Gastrocnemius medialis (tissue), 4 donors: ENCODE measurements around the gene DCUN1D1. TPM values are rescaled to one million over a fixed set of nuclear protein-coding genes. Genes with fewer than 3 reads are reported as not detected.
A peak's percentile ranks its signal among the peaks of the same experiment; 100 is the strongest.

Experiments used
- ATAC-seq, 2 donors: fragments of 150-250 bp; one replicate each; pipeline ENCODE4 v1.9.1; 2016
- DNase-seq, 2 donors: peaks; one replicate each; pipeline ENCODE4 v3.0.0-alpha.2; 2019
- H3K27ac ChIP-seq, 4 donors: fragments of 200-600 bp; sonication (generic); 1 replicate in 1 of 4; 2 replicates in 3 of 4; pipeline ENCODE4 v1.5.1; 2016 to 2018; ENCODE audit warnings: mild to moderate bottlenecking in 2 of 4, moderate library complexity in 1 of 4
- H3K27me3 ChIP-seq, 3 donors: fragments of 200-600 bp; sonication (generic) in 2 of 3; 1 replicate in 1 of 3; 2 replicates in 2 of 3; pipeline versions ENCODE4 v1.5.1 to v1.6.0; 2016 to 2019; ENCODE audit warnings: mild to moderate bottlenecking in 1 of 3, moderate library complexity in 1 of 3
- H3K36me3 ChIP-seq, 2 donors: fragments of 200-600 bp; sonication (generic) in 1 of 2; one replicate each; pipeline ENCODE4 v1.5.1; 2017 to 2018
- H3K4me1 ChIP-seq, 2 donors: fragments of 200-600 bp; sonication (generic) in 1 of 2; one replicate each; pipeline ENCODE4 v1.5.1; 2016 to 2017; ENCODE audit warnings: mild to moderate bottlenecking in 2 of 2
- H3K4me3 ChIP-seq, 4 donors: fragments of 200-600 bp; sonication (generic) in 3 of 4; 1 replicate in 1 of 4; 2 replicates in 3 of 4; pipeline ENCODE4 v1.5.1; 2016 to 2019; ENCODE audit warnings: mild to moderate bottlenecking in 2 of 4
- H3K9me3 ChIP-seq, 3 donors: fragments of 200-600 bp; sonication (generic) in 2 of 3; 1 replicate in 1 of 3; 2 replicates in 2 of 3; pipeline ENCODE4 v1.5.1; 2016 to 2019
- POLR2A ChIP-seq, 2 donors: fragments of 450-650 bp; IDR thresholded peaks; one replicate each; pipeline ENCODE4 v1.6.1; 2017; ENCODE audit warnings: antibody characterized with exemption in 2 of 2, mild to moderate bottlenecking in 2 of 2, moderate library complexity in 2 of 2
- in situ Hi-C, 4 donors: fragments of 200-750 bp; cut with MboI; loops; one replicate each; pipeline versions ENCODE4 v1.15.0 to v1.8.0; 2017; ENCODE audit warnings: low sequenced_read_pairs in 4 of 4
- intact Hi-C: fragments of 100-400 bp; cut with DNase I; formaldehyde crosslinking; loops from one replicate; pipeline ENCODE4 v1.15.1; 2023; ENCODE audit warnings: low total_unique reads
- total RNA-seq, 4 donors: library from RNA; depleted of rRNA; stranded (reverse); fragments of >200 nt; gene quantifications; one replicate each; pipeline versions ENCODE4 v1.1.0 to v1.2.3, GENCODE V29; 2016
- TF ChIP-seq, protein P1 (sequence below), 5 experiments: fragments of 450-650 bp in 3 of 5; fragments of 200-600 bp in 2 of 5; sonication (generic) in 2 of 5; IDR thresholded peaks in 4 of 5; conservative IDR thresholded peaks in 1 of 5; 1 replicate in 4 of 5; 2 replicates in 1 of 5; pipeline ENCODE4 v1.5.1; 2016 to 2019; ENCODE audit warnings: antibody characterized with exemption in 5 of 5, mild to moderate bottlenecking in 3 of 5, moderate library complexity in 3 of 5

The DCUN1D1 gene
- total RNA-seq, 4 donors from 2014 or later, result 42.2 to 116 (median 54.4) TPM

DNA sequence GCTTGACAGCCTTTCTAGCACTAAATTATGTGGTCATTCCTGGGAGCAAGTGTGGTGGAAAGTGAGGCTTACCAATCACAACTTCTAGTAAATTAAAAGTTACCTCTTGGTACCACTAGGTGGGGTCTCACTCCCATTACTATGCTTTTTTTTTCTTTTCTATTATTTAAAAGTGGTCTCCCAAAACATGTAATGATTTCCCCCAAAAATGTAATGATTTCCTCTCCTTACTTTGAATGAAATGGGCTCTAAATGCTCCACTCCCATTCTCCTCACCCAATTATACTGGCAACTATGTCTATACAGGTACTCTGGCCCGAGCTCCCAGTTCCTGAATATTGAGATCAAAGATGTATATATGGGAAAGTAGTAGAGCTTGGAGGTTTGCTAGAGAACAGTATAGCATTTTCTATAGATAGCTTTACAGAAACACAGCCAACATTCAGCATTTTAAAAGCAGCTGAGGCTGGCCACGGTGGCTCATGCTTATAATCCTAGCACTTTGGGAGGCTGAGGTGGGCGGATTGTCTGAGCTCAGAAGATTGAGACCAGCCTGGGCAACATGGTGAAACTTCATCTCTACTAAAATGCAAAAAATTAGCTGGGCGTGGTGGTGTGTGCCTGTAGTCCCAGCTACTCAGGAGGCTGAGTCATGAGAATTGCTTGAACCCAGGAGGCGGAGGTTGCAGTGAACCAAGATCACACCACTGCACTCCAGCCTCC is 70.9 kb downstream of the DCUN1D1 start:
- H3K4me3 ChIP-seq, result no peak overlapping the region

DNA sequence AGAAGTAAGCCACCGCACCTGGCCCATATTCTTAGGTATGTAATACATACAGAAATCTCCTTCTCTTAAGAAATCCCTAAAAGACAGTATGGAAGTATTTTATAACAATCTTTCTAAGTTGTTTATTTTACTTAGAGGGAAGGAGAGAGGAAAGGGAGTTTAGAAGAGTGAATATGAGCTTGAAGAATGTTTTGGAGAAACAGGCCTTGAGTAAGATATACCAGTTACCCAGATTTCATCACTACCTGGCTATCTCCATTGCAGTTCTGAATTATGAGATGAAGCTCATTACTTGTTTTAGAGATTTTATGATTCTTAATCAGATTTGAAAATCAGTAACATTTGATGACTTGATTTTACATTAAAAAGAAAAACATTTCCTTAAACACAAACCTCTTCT is 71.9 kb downstream of the DCUN1D1 start:
- no peaks in the 10 kb centered on the region for H3K27me3 ChIP-seq
- ATAC-seq (no peak), DNase-seq (no peak)
- TF ChIP-seq, protein P1, sequence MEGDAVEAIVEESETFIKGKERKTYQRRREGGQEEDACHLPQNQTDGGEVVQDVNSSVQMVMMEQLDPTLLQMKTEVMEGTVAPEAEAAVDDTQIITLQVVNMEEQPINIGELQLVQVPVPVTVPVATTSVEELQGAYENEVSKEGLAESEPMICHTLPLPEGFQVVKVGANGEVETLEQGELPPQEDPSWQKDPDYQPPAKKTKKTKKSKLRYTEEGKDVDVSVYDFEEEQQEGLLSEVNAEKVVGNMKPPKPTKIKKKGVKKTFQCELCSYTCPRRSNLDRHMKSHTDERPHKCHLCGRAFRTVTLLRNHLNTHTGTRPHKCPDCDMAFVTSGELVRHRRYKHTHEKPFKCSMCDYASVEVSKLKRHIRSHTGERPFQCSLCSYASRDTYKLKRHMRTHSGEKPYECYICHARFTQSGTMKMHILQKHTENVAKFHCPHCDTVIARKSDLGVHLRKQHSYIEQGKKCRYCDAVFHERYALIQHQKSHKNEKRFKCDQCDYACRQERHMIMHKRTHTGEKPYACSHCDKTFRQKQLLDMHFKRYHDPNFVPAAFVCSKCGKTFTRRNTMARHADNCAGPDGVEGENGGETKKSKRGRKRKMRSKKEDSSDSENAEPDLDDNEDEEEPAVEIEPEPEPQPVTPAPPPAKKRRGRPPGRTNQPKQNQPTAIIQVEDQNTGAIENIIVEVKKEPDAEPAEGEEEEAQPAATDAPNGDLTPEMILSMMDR (IDR thresholded peaks at IDR 0.05 in 4 of 5, conservative IDR thresholded peaks at IDR 0.05 in 1 of 5), result no peak
- TF ChIP-seq POLR2A (IDR thresholded peaks at IDR 0.05), result no peak
- peaks cover 0 to 7% of the 10 kb centered on the region in 2 donors for H3K4me1 ChIP-seq
- no peak overlapping the region for H3K4me3 ChIP-seq
- in situ Hi-C loops (no loop called here), intact Hi-C loops (no loop called here)
- no peak overlapping the region for H3K27ac ChIP-seq
- peaks cover 0 to 34% of the 10 kb centered on the region in 2 donors for H3K36me3 ChIP-seq
- H3K9me3 ChIP-seq, result no peaks in the 10 kb centered on the region

More for the DNA sequence above, 70.9 kb downstream of the DCUN1D1 start:
- no peak for DNase-seq
- in situ Hi-C loops (no loop called here), intact Hi-C loops (no loop called here)
- H3K4me1 ChIP-seq, result peaks cover 3 to 13% of the 10 kb centered on the region in 2 donors
- ATAC-seq, result peak in 1 of 2 donors; percentile 18
- H3K27ac ChIP-seq, result no peak overlapping the region
- peaks cover 0 to 25% of the 10 kb centered on the region in 2 donors for H3K36me3 ChIP-seq
- no peaks in the 10 kb centered on the region for H3K9me3 ChIP-seq
- TF ChIP-seq POLR2A (IDR thresholded peaks at IDR 0.05), result no peak
- TF ChIP-seq, protein P1 (IDR thresholded peaks at IDR 0.05 in 4 of 5, conservative IDR thresholded peaks at IDR 0.05 in 1 of 5), result peak; percentile 13 to 58 (median 40)
- H3K27me3 ChIP-seq, result no peaks in the 10 kb centered on the region

DNA sequence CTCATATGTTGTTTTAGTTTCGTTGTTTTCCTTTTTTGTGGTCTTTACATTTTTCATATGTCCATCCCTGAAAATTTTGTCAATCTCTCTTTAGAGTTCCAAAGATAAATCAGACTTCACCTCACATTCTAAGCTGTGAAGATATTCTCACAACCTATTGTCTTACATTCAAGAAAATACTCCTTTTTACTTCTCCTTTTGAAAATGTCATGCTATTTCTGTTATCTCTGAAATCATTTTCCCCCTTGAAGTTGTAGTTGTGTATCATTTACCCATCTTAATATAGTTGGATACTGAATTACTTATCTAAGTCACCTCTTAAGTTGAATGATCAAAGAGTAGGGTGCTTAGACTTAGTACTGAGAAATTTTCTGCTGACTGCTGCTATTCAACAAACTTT is 74.3 kb downstream of the DCUN1D1 start:
- Histone ChIP-seq H3K36me3 (peaks cover 0 to 47% of the 10 kb centered on the region in 2 donors), H3K4me3 (no peak overlapping the region), H3K27me3 (no peaks in the 10 kb centered on the region), H3K9me3 (no peaks in the 10 kb centered on the region), H3K27ac (no peak overlapping the region), H3K4me1 (no peaks in the 10 kb centered on the region)
- no peak for TF ChIP-seq POLR2A (IDR thresholded peaks at IDR 0.05)
- TF ChIP-seq, protein P1 (IDR thresholded peaks at IDR 0.05 in 4 of 5, conservative IDR thresholded peaks at IDR 0.05 in 1 of 5), result no peak
- ATAC-seq (no peak), DNase-seq (no peak)
- in situ Hi-C loops, result no loop called here
- intact Hi-C loops, result no loop called here

DNA sequence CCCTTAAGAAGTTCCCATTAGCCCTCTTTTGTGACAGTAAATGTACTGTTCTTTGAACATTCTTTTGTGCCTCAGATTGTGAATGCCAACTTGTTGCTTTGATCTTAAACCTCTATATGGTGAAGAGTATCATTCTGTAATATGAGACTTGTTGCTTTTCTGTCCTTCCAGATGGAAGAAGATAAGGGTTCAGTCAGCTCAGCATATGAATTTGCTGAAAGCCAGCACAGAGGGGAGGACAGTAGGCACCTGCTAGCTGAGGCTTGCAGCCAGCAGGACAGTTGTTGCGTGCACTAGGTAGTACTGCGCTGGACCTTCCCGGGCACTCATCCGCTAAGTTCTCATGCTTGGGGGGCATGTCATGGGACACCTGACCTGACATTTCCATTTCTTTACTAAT is 74.7 kb downstream of the DCUN1D1 start:
- no peaks in the 10 kb centered on the region for H3K4me1 ChIP-seq
- no peaks in the 10 kb centered on the region for H3K9me3 ChIP-seq
- H3K4me3 ChIP-seq, result no peak overlapping the region
- H3K27ac ChIP-seq, result no peak overlapping the region
- no peaks in the 10 kb centered on the region for H3K27me3 ChIP-seq
- intact Hi-C loops, result no loop called here
- DNase-seq (no peak), ATAC-seq (no peak)
- in situ Hi-C loops, result no loop called here
- TF ChIP-seq, protein P1 (IDR thresholded peaks at IDR 0.05 in 4 of 5, conservative IDR thresholded peaks at IDR 0.05 in 1 of 5), result no peak
- no peak for TF ChIP-seq POLR2A (IDR thresholded peaks at IDR 0.05)
- H3K36me3 ChIP-seq, result peaks cover 0 to 47% of the 10 kb centered on the region in 2 donors
